RPMI8226 (cell line): Measurements from ENCODE around the gene BACE1.
"Not testable (repeated sequence)": the region's sequence is repeated elsewhere in the genome, so short reads cannot be mapped to it uniquely, and the experiment has no call there.

Source experiments
- DNase-seq: peaks from one replicate; pipeline ENCODE4 v3.0.0-alpha.2; 2015

The BACE1 gene

DNA sequence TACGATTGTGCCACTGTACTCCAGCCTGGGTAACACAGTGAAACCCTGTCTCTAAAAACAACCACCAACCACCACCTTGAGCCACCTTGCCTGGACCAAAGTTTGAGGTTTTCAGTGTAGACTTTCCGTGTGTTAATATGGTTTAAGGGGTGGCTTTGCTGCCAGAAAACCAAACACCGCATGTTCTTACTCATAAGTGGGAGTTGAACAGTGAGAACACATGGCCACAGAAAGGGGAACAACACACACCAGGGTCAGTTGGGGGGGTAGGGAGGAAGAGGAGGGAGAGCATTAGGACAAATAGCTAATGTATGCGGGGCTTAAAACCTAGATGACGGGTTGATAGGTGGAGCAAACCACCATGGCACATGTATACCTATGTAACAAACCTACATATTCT, 43.9 kb downstream of the BACE1 start:
- DNase-seq = not testable (repeated sequence)

DNA sequence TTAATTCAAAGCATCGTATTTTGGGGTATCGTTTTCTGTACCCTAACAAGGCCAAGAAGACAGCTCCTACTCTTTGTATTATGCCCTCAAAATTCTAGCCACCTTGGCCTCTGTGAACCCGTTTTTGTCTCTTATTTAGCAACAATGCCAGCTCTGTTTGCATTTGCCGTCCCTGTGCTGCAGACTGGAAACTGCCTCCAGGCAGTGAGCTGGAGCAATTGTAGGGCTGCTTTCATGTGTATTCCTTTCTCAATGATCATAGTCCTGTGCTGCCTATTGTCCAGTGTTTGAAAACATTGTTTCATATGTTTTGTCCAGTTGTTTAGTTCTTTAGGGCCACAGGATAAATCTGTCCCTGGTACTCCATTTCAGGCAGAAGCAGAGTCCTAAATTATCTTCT, 44.8 kb downstream of the BACE1 start:
- DNase-seq = no peak

DNA sequence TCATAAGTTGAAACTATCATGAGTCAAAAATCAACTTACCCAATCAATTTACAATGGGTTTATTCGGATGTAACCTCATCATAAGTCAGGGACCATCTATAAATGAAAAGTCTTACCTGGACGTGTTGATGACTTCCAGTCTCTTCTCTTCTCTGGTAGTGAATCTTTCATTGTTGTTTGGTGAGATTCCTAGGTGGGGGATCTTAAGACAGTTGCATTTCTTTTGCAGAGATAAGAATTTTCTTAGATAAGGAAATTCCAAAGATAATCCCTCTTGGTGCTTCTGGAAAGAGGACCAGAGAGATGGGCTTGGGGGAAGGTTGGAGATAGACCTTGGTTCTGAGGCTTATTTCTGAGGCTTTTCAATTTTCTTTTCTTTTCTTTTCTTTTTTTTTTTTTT, 46.2 kb downstream of the BACE1 start:
- no peak for DNase-seq

DNA sequence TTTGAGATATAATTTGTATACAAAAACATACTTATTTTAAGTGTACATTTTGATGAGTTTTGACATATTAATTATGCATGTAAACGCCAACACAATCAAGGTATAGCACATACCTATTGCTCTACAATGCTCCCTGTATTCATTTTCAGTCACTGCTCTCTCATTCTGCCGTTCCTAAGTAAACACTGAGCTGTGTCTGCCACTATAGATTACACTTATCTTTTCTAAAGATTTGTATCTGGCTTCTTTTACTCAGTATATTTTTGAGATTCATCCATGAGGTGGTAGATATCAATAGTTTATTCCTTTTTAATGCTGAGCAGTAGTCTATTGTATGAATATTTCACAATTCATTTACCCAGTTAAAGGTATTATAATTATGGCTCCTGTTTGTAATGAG, 50.3 kb downstream of the BACE1 start:
- no peak for DNase-seq

DNA sequence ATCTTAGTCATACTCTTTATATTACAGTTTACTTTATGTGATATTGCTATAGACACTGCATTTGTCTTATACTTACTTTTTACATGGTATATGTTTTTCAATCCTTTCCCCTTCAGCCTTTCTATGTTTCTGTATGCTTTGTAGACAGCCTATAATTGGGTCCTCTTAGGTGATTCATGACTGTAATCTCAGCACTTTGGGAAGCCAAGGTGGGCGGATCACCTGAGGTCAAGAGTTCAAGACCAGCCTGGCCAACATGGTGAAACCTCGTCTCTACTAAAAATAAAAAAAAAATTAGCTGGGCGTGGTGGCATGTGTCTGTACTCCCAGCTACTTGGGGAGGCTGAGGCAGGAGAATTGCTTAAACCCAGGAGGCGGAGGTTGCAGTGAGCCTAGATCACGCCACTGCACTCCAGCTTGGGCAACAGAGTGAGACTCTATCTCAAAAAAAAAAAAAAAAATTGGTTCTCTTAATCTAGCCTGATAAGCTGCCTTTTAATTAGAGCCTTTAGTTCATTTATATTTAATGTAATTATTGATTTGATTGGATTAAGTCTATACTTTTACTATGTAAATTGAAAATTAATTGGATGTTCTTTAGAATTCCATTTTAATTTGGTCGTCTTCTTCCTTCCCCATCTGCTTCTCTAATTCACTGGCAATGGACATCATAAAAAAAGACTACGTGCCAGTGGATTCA, 51.3 kb downstream of the BACE1 start:
- DNase-seq = not testable (repeated sequence)

DNA sequence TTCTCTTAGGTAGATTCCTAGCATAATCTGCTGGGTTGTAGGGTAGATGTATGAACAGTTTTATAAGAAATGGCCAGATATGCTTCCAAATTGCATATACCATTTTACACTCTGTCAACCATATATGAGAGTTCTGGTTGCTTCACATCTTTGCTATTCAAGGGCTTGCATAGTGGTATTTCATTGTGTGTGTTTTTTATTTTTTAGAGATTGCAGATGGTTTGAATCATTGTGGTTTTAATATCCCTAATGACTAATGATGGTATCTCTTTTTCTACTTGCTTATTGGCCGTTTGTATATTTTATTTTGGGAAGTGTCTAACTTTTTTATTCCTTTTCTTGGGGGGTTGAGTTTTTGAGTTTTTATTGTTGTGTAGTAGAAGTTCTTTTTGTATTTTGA, 56.6 kb downstream of the BACE1 start:
- DNase-seq = no peak

DNA sequence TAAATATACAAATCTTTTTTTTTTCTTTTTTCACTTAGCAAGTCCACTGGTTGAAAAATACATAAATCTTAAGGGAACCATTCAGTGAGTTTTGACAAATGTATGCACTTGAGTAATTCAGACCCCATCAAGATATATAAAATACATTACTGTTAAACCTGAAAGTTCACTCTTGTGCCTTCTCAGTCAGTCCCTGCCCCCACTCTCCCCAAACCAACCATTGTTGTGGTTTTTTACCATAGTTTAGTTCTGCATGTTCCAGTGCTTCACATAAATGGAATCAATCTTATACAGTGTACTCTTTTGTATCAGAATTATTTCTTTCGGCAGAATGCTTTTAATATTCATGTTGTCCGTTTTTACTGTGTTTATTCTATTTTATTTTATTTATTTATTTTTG, 57.5 kb downstream of the BACE1 start:
- no peak for DNase-seq

DNA sequence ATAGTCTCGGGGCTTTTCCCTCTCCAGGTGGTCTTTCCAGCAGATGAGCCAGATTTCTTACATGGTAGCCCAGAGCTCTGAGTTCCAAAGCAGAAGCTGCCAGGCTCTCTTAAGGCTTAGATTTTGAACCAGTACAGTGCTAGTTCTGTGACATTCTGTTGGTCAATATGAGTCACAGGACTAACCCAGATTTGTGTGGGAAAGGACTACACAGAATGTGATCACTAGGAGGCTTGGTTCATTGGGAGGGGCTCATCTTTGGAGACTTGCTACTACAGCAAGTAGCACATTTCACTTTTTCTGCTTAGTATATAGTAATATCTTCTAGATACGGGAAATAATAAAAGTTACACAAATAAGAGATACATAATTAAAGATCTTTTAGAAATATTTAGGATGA, 59.5 kb downstream of the BACE1 start:
- no peak for DNase-seq

DNA sequence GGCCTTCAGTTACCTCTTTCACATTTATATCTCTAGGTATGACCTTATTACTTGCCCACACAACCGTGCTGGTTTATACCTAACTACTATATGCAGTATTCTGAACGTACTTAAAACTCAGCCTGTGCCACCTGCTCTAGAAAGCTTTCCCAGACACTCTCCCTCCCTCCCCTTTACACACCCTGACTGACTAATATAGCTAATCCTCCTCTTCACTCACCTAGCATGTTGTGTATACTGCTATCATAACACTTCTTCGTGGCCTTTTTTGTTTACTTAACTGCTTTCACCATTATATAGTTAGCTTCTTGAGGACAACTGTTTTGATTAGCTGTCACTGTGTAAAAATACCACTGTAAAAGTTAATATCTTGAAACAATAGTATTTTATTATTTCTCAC, 60.1 kb downstream of the BACE1 start:
- DNase-seq = no peak

DNA sequence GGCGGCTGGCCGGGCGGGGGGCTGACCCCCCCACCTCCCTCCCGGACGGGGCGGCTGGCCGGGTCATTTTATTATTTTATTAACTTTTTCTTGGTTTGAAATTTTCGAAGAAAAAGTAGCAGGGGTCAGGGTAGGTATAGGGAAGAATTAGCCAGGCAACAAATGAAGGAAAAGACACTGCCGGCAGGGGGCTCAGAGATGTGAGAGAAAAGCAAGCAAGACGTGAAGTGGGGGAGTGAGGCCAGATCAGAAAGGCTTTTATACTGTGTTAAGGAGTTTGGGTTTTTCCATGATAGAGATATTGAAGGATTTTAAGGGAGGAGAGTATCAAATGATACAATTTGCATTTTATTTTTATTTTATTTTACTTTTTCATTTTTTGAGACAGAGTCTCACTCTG, 64.5 kb downstream of the BACE1 start:
- DNase-seq = no peak

DNA sequence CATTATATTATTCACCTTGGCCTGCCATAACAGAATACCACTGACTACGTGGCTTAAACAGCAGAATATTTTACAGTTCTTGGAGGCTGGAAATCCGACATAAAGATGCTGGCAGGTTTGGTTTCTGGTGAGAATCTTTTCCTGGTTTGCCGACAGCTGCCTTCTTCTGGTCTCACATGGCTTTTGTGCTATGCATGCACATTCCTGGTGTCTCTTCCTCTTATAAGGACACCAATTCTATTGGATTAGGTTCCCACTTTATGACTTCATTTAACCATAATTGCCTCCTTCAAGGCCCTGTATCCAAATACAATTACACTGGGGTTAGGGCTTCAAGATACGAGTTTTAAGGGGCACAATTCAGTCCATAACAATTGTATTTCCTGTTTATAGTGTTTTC, 66.5 kb downstream of the BACE1 start:
- DNase-seq = no peak

DNA sequence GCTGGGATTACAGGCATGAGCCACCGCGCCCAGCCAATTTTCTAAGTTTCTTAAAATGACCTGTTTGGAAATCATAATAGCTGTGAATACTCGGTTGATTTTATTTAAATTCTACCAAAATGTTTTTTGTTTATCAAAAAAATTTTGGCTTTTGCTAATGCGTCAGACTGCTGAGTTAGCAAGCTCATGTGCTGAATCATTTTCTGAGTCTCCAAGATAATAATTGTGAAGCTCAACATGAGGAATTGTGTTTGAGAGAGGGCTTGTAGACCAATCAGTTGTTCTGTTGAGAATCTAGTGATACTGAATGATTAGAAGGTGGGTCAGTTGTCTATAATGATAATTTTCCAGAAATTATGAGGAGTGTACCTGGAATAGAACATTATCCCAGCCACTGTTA, 67.7 kb downstream of the BACE1 start:
- DNase-seq = no peak

DNA sequence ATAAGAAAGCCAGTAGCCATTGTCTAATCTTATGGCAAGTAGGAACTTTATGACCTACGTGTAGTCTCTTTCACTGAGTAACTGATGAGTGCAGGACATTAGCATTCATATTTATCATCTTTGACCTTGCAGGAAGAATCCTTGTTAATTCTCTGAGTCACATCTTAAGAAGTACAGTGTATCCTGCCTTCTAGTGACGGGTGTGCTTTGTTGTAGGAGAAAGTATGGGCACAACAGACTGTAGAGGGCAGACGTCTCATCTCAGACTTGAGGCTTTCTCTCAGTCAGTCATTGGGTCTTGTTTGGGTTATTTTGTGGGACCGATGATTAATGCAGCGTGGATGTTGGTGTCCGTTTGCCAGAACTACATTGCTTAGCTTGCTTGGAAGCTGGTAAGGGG, 76.8 kb downstream of the BACE1 start:
- DNase-seq = no peak

DNA sequence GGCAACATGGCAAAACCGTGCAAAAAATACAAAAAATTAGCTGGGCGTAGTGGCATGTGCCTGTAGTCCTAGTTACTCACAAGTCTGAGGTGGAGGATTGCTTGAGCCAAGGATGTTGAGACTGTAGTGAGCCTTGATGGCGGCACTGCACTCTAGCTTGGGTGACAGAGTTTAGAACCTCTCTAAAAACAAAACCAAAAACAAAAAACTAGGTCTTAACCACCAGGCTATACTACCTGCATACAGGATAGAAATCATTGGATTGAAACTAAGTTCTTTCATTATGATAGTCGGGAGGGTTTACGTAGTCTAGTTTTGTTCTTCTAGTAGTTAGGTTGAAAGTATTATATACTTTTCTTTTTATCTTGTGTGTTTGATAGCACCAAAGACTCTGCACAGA, 77.8 kb downstream of the BACE1 start:
- no peak for DNase-seq
